Psoas muscle (tissue), 8 donors: ENCODE measurements around the gene CXCR4. TPM values are rescaled to one million over a fixed set of nuclear protein-coding genes. Genes with fewer than 3 reads are reported as not detected.

Experiments
- ATAC-seq, 4 donors: fragments of 200-7000 bp; cut with Tn5 transposase; one replicate each; pipeline ENCODE4 v1.9.1; 2020; ENCODE audit warnings: moderate library complexity in 3 of 4, mild to moderate bottlenecking in 2 of 4
- DNase-seq, 2 donors: peaks; one replicate each; pipeline ENCODE4 v3.0.0-alpha.2; 2020
- H3K27ac ChIP-seq: fragments of 200-600 bp; one replicate; pipeline ENCODE4 v1.8.0; 2022
- H3K27me3 ChIP-seq, 3 donors: fragments of 200-600 bp in 1 of 3; one replicate each; pipeline versions ENCODE4 v1.6.1 to v1.8.0; 2013 to 2022; ENCODE audit warnings: low read length in 2 of 3, mild to moderate bottlenecking in 2 of 3, moderate library complexity in 1 of 3; ENCODE audit not compliant: insufficient read depth in 3 of 3
- H3K36me3 ChIP-seq, 2 donors: fragments of 200-600 bp in 1 of 2; one replicate each; pipeline versions ENCODE4 v1.6.1 to v1.8.0; 2013 to 2022; ENCODE audit warnings: low read depth in 1 of 2, mild to moderate bottlenecking in 1 of 2, moderate library complexity in 1 of 2; ENCODE audit not compliant: insufficient read depth in 1 of 2
- H3K4me1 ChIP-seq: fragments of 200-600 bp; one replicate; pipeline ENCODE4 v1.8.0; 2022
- H3K4me3 ChIP-seq: fragments of 200-600 bp; one replicate; pipeline ENCODE4 v1.8.0; 2022; ENCODE audit warnings: mild to moderate bottlenecking
- H3K9me3 ChIP-seq: fragments of 200-600 bp; one replicate; pipeline ENCODE4 v1.8.0; 2022
- WGBS, 3 donors: extraction: QIAGEN DNeasy Blood & Tissue Kit; methylation state at CpG; one replicate each; pipeline versions ENCODE4 v1.1.6 to v1.1.7; 2013; 5-methylcytosine and 5-hydroxymethylcytosine counted together
- intact Hi-C, 2 donors: fragments of 100-400 bp; cut with DNase I; formaldehyde crosslinking; loops; one replicate each; pipeline versions ENCODE4 v1.11.0 to v1.14.2; 2022
- polyA plus RNA-seq, 3 donors: library from polyadenylated mRNA; stranded (reverse); fragments of 200-250 nt; gene quantifications; one replicate each; pipeline ENCODE4 v1.2.3, GENCODE V29; 2013
- total RNA-seq, 4 donors: library from RNA; stranded (reverse); fragmentation: NEBNext Ultra II Directional in 2 of 4; extraction: Animal tissue kit (Norgen Biotek cat#: 25700) in 2 of 4; gene quantifications; one replicate each; pipeline versions ENCODE4 v1.2.1 to v1.2.4, GENCODE V29; 2021 to 2023
- TF ChIP-seq, protein P1 (sequence below): fragments of 200-600 bp; IDR thresholded peaks from one replicate; pipeline ENCODE4 v1.8.0; 2022; ENCODE audit warnings: antibody characterized with exemption
- donor health status: healthy with polysubstance abuse.
- donor health status: DM: no; HTN: no; CAD: no; lungs with moderate emphysema.
- donor health status: Bipolar disorder and iron deficiency.
- donor health status: healthy.
- donor health status: DM: yes; HTN: yes; CAD: no.
- donor health status: DM: no; HTN: no; CAD: no.
- donor health status: DM: no; HTN: no; CAD: no.
- donor health status: DM: yes; HTN: yes; CAD: no.

The CXCR4 gene
- total and polyA plus RNA-seq, 7 donors: 1.8 to 9.1 (median 3.0) TPM

DNA sequence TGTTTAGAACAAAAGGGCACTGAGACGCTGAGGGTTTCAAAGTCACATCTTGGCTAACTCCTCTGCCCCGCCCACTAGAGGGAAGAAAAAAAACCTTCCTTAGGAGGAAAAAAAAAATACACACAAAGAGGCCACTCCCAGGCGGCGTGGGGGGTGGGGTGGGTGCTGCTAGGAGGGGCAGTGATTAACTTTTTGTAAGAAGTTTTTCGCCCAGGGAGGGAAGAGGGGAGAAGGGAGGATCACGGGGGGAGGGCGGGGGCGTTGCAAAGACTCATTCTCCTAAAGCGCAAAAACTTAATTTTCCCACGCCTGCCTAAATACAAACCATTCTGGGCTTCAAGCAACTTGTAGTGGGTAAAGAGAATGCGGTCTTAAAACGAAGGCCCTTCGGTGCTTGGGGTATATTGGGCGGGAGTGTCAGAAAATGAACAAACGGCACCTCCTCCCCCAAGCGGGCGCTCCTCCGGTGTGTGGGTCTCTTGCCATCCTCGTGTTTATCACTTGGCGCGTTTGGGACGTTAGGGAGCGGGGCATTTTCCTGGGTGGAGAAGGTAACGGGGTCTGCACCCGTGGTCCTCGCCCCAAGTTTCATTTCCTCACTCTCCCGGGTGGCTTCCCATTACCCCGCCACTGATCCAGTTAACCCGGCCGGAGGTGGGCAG lies 1.7 kb downstream of the CXCR4 start:
- peak overlapping the region; percentile 36 for H3K27ac ChIP-seq
- peaks cover 10% of the 10 kb centered on the region for H3K4me1 ChIP-seq
- H3K9me3 ChIP-seq: no peaks in the 10 kb centered on the region
- TF ChIP-seq, protein P1, sequence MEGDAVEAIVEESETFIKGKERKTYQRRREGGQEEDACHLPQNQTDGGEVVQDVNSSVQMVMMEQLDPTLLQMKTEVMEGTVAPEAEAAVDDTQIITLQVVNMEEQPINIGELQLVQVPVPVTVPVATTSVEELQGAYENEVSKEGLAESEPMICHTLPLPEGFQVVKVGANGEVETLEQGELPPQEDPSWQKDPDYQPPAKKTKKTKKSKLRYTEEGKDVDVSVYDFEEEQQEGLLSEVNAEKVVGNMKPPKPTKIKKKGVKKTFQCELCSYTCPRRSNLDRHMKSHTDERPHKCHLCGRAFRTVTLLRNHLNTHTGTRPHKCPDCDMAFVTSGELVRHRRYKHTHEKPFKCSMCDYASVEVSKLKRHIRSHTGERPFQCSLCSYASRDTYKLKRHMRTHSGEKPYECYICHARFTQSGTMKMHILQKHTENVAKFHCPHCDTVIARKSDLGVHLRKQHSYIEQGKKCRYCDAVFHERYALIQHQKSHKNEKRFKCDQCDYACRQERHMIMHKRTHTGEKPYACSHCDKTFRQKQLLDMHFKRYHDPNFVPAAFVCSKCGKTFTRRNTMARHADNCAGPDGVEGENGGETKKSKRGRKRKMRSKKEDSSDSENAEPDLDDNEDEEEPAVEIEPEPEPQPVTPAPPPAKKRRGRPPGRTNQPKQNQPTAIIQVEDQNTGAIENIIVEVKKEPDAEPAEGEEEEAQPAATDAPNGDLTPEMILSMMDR: no peak
- 1 to 3% (median 1%) methylated on average over 25 to 30 of the region's 30 CpGs for WGBS, 3 donors
- H3K4me3 ChIP-seq: peak overlapping the region; percentile 71
- H3K27me3 ChIP-seq: peaks cover 0 to 73% (median 14%) of the 10 kb centered on the region in 3 donors
- DNase-seq (peak; percentile 37 to 61), ATAC-seq (peak in 1 of 4 donors; percentile 11)
- no peaks in the 10 kb centered on the region for H3K36me3 ChIP-seq
- intact Hi-C loops: loop anchor here in 1 of 2 donors (5.0 to 10.0 kb wide), 3 partner anchors 101 to 261 kb away; no protein-coding TSS in a partner anchor

DNA sequence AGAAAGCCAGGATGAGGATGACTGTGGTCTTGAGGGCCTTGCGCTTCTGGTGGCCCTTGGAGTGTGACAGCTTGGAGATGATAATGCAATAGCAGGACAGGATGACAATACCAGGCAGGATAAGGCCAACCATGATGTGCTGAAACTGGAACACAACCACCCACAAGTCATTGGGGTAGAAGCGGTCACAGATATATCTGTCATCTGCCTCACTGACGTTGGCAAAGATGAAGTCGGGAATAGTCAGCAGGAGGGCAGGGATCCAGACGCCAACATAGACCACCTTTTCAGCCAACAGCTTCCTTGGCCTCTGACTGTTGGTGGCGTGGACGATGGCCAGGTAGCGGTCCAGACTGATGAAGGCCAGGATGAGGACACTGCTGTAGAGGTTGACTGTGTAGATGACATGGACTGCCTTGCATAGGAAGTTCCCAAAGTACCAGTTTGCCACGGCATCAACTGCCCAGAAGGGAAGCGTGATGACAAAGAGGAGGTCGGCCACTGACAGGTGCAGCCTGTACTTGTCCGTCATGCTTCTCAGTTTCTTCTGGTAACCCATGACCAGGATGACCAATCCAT lies 2.7 kb downstream of the CXCR4 start:
- peak overlapping the region; percentile 71 for H3K4me3 ChIP-seq
- ATAC-seq: peak in 1 of 4 donors; percentile 20
- intact Hi-C loops: loop anchor here in 1 of 2 donors (5.0 to 10.0 kb wide), 3 partner anchors 100 to 262 kb away; no protein-coding TSS in a partner anchor
- no peak for DNase-seq
- peaks cover 0 to 69% (median 14%) of the 10 kb centered on the region in 3 donors for H3K27me3 ChIP-seq
- no peak overlapping the region for H3K27ac ChIP-seq
- WGBS, 3 donors: 40 to 82% (median 47%) methylated on average over 12 of the region's 12 CpGs
- H3K36me3 ChIP-seq: no peaks in the 10 kb centered on the region
- peaks cover 10% of the 10 kb centered on the region for H3K4me1 ChIP-seq
- TF ChIP-seq, protein P1: no peak
- no peaks in the 10 kb centered on the region for H3K9me3 ChIP-seq

GRCh38 chr2:136114382-136114781 lies 3.6 kb downstream of the CXCR4 start:
- Histone ChIP-seq H3K4me1 (peaks cover 9% of the 10 kb centered on the region), H3K4me3 (no peak overlapping the region), H3K9me3 (no peaks in the 10 kb centered on the region), H3K27ac (no peak overlapping the region), H3K36me3 (no peaks in the 10 kb centered on the region), H3K27me3 (peaks cover 0 to 61% (median 12%) of the 10 kb centered on the region in 3 donors)
- TF ChIP-seq, protein P1: no peak
- WGBS, 3 donors: 40 to 65% (median 46%) methylated on average over 6 of the region's 6 CpGs
- DNase-seq (no peak), ATAC-seq (no peak)
- intact Hi-C loops: loop anchor here in 1 of 2 donors (10.0 kb wide), 1 partner anchor 100 kb away; no protein-coding TSS in a partner anchor

DNA sequence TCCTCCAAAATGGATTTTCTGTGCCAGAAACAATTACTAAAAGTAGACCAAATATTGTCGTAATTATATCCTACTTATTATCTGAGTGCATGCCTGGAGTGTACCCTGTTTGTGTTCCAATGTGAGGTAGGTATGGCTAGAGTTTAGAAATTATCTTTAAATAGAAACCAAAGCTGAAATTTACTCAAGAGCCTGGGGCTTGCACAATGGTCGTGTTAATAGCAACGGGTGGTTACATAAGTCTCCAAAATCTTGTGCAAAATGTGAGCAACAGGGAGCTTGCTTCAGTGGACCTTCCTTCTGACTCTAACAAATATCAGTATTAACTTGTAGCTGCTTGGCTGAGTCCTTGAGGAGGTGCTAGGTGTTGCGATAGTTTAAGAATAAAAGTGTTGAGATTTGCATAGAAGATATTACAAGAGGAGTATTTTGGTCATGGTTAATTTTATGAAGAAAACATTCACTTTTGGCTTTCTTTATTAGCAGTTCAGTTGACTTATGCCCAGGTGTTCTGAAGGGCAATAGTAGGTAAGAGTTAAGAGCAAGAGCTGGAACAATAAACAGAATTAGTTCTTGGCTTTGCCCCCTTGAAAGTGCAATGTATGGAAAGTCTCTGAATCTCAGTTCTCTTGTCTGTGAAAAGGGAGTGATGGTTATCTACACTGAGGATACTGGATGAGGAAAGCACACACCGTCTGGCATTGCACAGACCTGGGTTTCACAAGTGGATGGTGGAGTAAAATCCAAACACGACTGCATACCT lies 4.6 kb downstream of the CXCR4 start:
- Histone ChIP-seq H3K4me1 (peaks cover 7% of the 10 kb centered on the region), H3K4me3 (no peak overlapping the region), H3K27me3 (peaks cover 0 to 51% (median 12%) of the 10 kb centered on the region in 3 donors), H3K36me3 (no peaks in the 10 kb centered on the region), H3K9me3 (no peaks in the 10 kb centered on the region), H3K27ac (no peak overlapping the region)
- DNase-seq: no peak
- intact Hi-C loops: loop anchor here in 1 of 2 donors (10.0 kb wide), 1 partner anchor 99 kb away; no protein-coding TSS in a partner anchor
- TF ChIP-seq, protein P1: no peak
- ATAC-seq: no peak
- 54 to 78% (median 54%) methylated on average over 6 of the region's 6 CpGs for WGBS, 3 donors
